Neural cell (in vitro differentiated cells): Measurements from ENCODE around the gene ODF2L. TPM values are rescaled to one million over a fixed set of nuclear protein-coding genes. Genes with fewer than 3 reads are reported as not detected.

Experiments used
- H2AFZ ChIP-seq: fragments of 200-600, 300-800 bp; sonication (generic), shearing (Covaris generic); 2 replicates; pipeline ENCODE4 v1.6.0; 2014; ENCODE audit warnings: low read depth, mild to moderate bottlenecking, antibody characterized with exemption, low read length, moderate library complexity
- H3F3A ChIP-seq: fragments of 200-600 bp; shearing (Covaris generic); 2 replicates; pipeline ENCODE4 v1.6.1; 2016; ENCODE audit warnings: mild to moderate bottlenecking, moderate library complexity, mixed read lengths, antibody characterized with exemption, low read length; ENCODE audit not compliant: insufficient read depth, poor library complexity, severe bottlenecking
- H3K27ac ChIP-seq: fragments of 200-600, 300-800 bp; sonication (generic), shearing (Covaris generic); 2 replicates; pipeline ENCODE4 v1.5.1; 2014; ENCODE audit warnings: mild to moderate bottlenecking, low read length, moderate library complexity
- H3K27me3 ChIP-seq: fragments of 300-800, 200-600 bp; sonication (generic), shearing (Covaris generic); 2 replicates; pipeline ENCODE4 v1.6.0; 2014; ENCODE audit warnings: mild to moderate bottlenecking, low read depth, low read length, moderate library complexity; ENCODE audit not compliant: insufficient read depth
- H3K36me3 ChIP-seq: fragments of 300-800, 200-600 bp; sonication (generic), shearing (Covaris generic); 2 replicates; pipeline ENCODE4 v1.5.1; 2014; ENCODE audit warnings: mild to moderate bottlenecking, antibody characterized with exemption, low read length, moderate library complexity; ENCODE audit not compliant: insufficient read depth
- H3K4me2 ChIP-seq: fragments of 300-800, 200-600 bp; sonication (generic), shearing (Covaris generic); 2 replicates; pipeline ENCODE4 v1.6.0; 2014; ENCODE audit warnings: mild to moderate bottlenecking, low read length
- H3K4me3 ChIP-seq: fragments of 300-800, 200-600 bp; sonication (generic), shearing (Covaris generic); 2 replicates; pipeline ENCODE4 v1.5.1; 2014; ENCODE audit warnings: mild to moderate bottlenecking, low read length, moderate library complexity
- H3K79me2 ChIP-seq: fragments of 200-600 bp; shearing (Covaris generic); replicated peaks from 2 replicates; pipeline ENCODE4 v1.6.0; 2014; ENCODE audit warnings: mild to moderate bottlenecking, low read length, moderate library complexity; ENCODE audit not compliant: insufficient read depth
- H3K9ac ChIP-seq: fragments of 300-800, 200-600 bp; sonication (generic), shearing (Covaris generic); 2 replicates; pipeline ENCODE4 v1.6.1; 2016; ENCODE audit warnings: mild to moderate bottlenecking, low read length, mixed read lengths
- H3K9me2 ChIP-seq: fragments of 200-600 bp; shearing (Covaris generic); 2 replicates; pipeline ENCODE4 v1.6.1; 2016; ENCODE audit warnings: mild to moderate bottlenecking, low read length, mixed read lengths; ENCODE audit not compliant: insufficient read depth
- H3K9me3 ChIP-seq: fragments of 200-600, 300-800 bp; sonication (generic), shearing (Covaris generic); 2 replicates; pipeline ENCODE4 v1.6.1; 2016; ENCODE audit warnings: mild to moderate bottlenecking, mixed run types, low read length, moderate library complexity, mixed read lengths
- H4K20me1 ChIP-seq: fragments of 200-600 bp; shearing (Covaris generic); 2 replicates; pipeline ENCODE4 v1.6.1; 2016; ENCODE audit warnings: mild to moderate bottlenecking, mixed run types; ENCODE audit not compliant: insufficient read depth
- EP300 ChIP-seq: fragments of 450-650 bp; conservative IDR thresholded peaks from 2 replicates; pipeline ENCODE4 v1.6.1; 2014; ENCODE audit warnings: antibody characterized with exemption, mild to moderate bottlenecking, moderate library complexity; ENCODE audit not compliant: poor library complexity, severe bottlenecking
- EZH2 ChIP-seq: fragments of 200-600, 300-800 bp; shearing (Covaris generic), sonication (generic); IDR thresholded peaks from 2 replicates; pipeline ENCODE4 v1.6.1; 2014; ENCODE audit warnings: antibody characterized with exemption, low read length, borderline replicate concordance, mild to moderate bottlenecking; ENCODE audit not compliant: insufficient read depth, poor library complexity, severe bottlenecking
- MXI1 ChIP-seq: fragments of 450-650 bp; conservative IDR thresholded peaks from 2 replicates; pipeline ENCODE4 v1.6.1; 2014; ENCODE audit warnings: antibody characterized with exemption, mild to moderate bottlenecking; ENCODE audit not compliant: poor library complexity, severe bottlenecking
- POLR2AphosphoS5 ChIP-seq: IDR thresholded peaks from 2 replicates; pipeline ENCODE4 v1.6.1; 2012
- RAD21 ChIP-seq: fragments of 450-650 bp; conservative IDR thresholded peaks from 2 replicates; pipeline ENCODE4 v1.6.1; 2014; ENCODE audit warnings: antibody characterized with exemption, mild to moderate bottlenecking, moderate library complexity
- REST ChIP-seq: IDR thresholded peaks from 2 replicates; pipeline ENCODE4 v1.6.1; 2012; ENCODE audit warnings: borderline replicate concordance
- SMC3 ChIP-seq: fragments of 450-650 bp; conservative IDR thresholded peaks from 2 replicates; pipeline ENCODE4 v1.6.1; 2014; ENCODE audit warnings: antibody characterized with exemption, mild to moderate bottlenecking, moderate library complexity; ENCODE audit not compliant: poor library complexity
- TAF1 ChIP-seq: IDR thresholded peaks from 2 replicates; pipeline ENCODE4 v1.6.1; 2012; ENCODE audit warnings: low read depth
- polyA plus RNA-seq: library from polyadenylated mRNA; depleted of rRNA; stranded (reverse); fragments of >200 nt; gene quantifications from 2 replicates; pipeline ENCODE4 v1.2.3, GENCODE V29; 2014
- TF ChIP-seq, protein P1 (sequence below): fragments of 450-650 bp; IDR thresholded peaks from 2 replicates; pipeline ENCODE4 v1.5.1; 2014; ENCODE audit warnings: antibody characterized with exemption, mild to moderate bottlenecking, moderate library complexity; ENCODE audit not compliant: poor library complexity, severe bottlenecking

The ODF2L gene
- polyA plus RNA-seq, 1 donor from 2014 or later = 138 TPM

- TF ChIP-seq, protein P1, sequence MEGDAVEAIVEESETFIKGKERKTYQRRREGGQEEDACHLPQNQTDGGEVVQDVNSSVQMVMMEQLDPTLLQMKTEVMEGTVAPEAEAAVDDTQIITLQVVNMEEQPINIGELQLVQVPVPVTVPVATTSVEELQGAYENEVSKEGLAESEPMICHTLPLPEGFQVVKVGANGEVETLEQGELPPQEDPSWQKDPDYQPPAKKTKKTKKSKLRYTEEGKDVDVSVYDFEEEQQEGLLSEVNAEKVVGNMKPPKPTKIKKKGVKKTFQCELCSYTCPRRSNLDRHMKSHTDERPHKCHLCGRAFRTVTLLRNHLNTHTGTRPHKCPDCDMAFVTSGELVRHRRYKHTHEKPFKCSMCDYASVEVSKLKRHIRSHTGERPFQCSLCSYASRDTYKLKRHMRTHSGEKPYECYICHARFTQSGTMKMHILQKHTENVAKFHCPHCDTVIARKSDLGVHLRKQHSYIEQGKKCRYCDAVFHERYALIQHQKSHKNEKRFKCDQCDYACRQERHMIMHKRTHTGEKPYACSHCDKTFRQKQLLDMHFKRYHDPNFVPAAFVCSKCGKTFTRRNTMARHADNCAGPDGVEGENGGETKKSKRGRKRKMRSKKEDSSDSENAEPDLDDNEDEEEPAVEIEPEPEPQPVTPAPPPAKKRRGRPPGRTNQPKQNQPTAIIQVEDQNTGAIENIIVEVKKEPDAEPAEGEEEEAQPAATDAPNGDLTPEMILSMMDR = no peak
- no peak for TF ChIP-seq SMC3
- no peak for TF ChIP-seq EZH2
- no peak for TF ChIP-seq RAD21
- no peak for TF ChIP-seq TAF1
- TF ChIP-seq POLR2AphosphoS5 = no peak
- no peak for TF ChIP-seq EP300
- no peak for TF ChIP-seq REST
- TF ChIP-seq MXI1 = no peak
- Histone ChIP-seq H4K20me1 (no peaks in the 10 kb centered on the region), H2AFZ (no peak overlapping the region), H3K9me3 (no peaks in the 10 kb centered on the region), H3K27ac (no peak overlapping the region), H3K4me2 (no peak overlapping the region), H3K9me2 (no peaks in the 10 kb centered on the region), H3K9ac (no peak overlapping the region), H3K4me3 (no peak overlapping the region), H3K27me3 (no peaks in the 10 kb centered on the region), H3K79me2 (no peaks in the 10 kb centered on the region), H3F3A (no peaks in the 10 kb centered on the region), H3K36me3 (no peaks in the 10 kb centered on the region)
These were observed 71.8 kb downstream of the ODF2L start for GRCh38 chr1:86324130-86324822.

- Histone ChIP-seq H3F3A (no peaks in the 10 kb centered on the region), H3K9me2 (no peaks in the 10 kb centered on the region), H3K9ac (no peak overlapping the region), H3K36me3 (no peaks in the 10 kb centered on the region), H2AFZ (no peak overlapping the region), H4K20me1 (no peaks in the 10 kb centered on the region), H3K79me2 (no peaks in the 10 kb centered on the region), H3K4me2 (no peak overlapping the region), H3K27me3 (no peaks in the 10 kb centered on the region), H3K27ac (no peak overlapping the region), H3K9me3 (no peaks in the 10 kb centered on the region), H3K4me3 (no peak overlapping the region)
- TF ChIP-seq EZH2 (no peak), SMC3 (no peak), TAF1 (no peak), REST (no peak), MXI1 (no peak), RAD21 (no peak), EP300 (no peak), POLR2AphosphoS5 (no peak)
- TF ChIP-seq, protein P1 = no peak
These were observed 73.9 kb downstream of the ODF2L start for GRCh38 chr1:86322241-86322640.
